HG03175 (cell line): Measurements from ENCODE around the gene SEPTIN12.

ENCODE experiments used
- ATAC-seq: cut with Tn5 transposase; IDR thresholded peaks from one replicate; pipeline ENCODE4 v1.9.1; 2021; ENCODE audit warnings: mild to moderate bottlenecking, moderate library complexity; ENCODE audit not compliant: unreplicated experiment

The SEPTIN12 gene, protein sequence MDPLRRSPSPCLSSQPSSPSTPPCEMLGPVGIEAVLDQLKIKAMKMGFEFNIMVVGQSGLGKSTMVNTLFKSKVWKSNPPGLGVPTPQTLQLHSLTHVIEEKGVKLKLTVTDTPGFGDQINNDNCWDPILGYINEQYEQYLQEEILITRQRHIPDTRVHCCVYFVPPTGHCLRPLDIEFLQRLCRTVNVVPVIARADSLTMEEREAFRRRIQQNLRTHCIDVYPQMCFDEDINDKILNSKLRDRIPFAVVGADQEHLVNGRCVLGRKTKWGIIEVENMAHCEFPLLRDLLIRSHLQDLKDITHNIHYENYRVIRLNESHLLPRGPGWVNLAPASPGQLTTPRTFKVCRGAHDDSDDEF

DNA sequence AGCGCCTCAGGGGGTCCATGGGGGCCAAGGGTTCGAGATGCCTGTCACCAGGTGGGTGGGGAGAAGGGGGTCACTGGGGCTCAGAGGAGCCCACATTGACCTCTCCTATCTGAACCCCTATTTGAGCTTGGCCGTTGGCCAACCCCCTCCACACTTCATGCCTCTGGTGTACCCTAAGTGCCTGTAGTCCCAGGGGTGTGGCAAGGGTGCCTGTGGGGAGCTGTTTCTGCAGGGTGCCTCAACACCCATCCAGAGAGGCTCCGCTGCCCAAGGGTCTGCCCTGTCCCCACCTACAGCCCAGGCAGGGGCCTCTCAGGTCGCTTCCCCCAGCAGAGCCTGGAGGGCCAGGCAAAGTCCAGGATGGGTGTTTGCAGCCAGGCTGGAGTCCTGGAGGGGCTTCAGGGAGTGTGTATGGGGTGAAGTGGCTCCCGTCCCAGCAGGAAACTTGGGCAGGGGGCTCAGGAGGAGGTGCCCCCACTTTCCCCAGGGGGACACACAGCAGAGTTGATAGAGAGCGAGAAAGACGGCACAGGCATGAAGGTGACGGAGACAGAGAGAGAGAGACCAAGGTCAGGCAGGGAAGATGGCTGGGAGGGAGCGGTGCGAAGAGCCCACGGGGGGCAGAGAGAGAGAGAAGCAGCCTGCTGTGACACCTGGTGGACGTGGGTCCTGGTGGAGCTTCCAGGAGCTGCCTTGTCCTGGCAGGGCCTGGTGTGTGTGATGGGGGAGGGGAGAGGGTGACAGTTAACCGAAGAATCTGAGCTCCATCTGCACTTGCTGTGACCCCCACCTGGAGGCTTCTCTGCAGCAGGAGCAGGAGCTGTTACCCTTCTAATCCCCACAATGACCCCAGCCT, at the start of gene SEPTIN12:
Gene SEPTIN12, minus strand, starts transcription at position 719 of the 856 bp plus-strand sequence. Its CDS starts 700 bp downstream, at position 19.
- no peak for ATAC-seq

DNA sequence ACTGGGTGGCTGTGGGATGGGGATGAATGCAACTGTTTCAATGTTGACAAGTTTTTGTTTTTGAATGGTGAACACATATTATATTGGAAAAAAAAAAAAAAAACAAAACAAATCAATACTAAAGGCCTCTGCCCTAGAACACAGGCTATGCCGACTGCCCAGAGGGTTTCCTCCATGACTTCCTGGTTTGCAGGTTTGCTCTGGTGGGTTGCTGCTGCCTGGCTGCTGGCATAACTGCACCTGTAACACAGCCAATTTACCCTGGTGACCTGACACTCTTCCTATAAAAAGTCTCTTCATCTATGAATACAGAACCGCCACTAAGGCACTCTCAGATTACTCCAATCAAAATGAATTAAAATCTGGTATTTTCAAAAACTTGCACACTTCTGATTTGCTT, 48.6 kb upstream of the SEPTIN12 start:
- ATAC-seq, result no peak

DNA sequence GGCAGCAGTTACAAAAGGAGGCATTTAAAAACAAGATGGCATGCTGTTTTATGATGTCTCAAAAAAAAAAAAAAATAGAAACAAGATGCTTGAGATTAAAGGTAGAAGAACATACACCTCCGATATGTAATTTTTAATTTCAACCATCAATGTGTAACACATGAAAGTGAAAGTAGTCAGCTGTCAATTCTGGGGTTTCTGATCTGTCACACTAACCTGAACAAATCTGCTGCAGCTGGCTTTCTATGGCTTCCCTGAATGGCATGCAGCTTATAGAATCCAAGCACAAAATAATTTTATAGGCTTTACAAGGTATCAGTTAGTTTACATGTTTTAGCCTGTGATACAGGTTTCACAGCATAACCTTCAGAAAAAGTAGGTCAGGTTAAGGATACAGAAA, 45.4 kb upstream of the SEPTIN12 start:
- no peak for ATAC-seq

DNA sequence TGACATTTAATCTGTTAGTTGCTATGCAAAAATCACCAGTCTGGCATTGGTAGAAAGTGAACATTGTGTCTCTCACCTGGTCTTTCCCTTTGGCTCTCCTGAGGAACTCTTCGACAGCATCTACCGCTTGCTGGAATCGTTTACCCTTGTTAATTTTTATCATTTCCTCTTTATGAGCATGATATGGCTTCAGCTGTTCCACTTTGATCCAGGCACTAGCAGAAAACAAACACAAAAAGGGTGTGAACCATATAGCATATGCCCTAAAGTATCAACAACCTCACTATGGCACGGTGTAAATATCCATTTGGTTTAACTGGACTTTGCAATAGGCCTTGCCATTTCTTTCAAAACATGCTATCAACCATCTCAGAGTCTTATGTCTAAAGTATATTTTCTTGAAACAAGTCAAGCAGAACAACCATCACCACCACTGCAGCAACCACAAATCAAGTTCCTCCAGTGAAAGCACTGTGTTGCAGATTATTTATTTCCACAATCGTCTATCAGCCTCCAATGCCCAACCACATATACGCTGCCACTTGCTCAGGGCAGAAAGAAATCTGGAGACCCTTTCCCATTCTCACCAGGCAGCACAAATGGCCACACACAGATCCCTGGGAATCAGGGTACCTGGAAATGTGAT, 44.7 kb upstream of the SEPTIN12 start:
- ATAC-seq, result no peak

DNA sequence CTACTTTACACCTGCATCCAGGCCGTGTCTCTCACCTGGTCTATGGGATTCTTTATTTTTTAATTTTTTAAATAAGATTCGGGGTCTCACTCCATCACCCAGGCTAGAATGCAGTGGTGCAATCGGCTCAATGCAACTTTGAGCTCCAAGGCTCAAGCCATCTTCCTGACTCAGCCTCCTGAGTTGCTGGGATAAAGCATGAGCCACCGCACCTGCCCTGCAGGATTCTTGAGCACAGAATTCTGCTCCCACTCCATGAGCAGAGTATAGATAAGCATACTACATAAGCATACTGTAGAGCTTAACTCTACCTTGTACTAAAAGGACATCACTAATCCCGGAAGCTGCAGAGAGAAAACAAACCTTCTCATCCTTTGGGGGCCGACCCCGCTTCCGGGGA, 43.5 kb upstream of the SEPTIN12 start:
- ATAC-seq, result no peak

DNA sequence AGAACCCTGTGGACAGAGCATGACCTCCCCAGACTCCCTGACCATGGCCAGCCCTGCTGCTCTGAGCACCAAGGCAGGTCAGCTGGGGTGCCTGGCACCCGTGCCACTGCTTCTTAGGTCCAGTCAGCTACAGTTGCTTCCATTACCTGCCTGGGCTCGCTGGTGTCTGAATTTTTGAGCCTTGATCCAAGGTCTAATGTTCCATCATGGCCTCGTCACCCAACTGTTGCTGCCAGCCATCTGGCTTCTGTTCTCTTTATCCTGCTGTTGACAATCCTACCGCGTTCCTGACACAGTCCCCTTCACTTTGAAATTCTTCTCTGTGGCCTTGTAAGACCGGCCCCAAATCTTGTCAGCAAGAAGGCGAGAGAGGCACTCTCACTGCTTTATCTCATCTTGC, 42.3 kb upstream of the SEPTIN12 start:
- ATAC-seq, result no peak

DNA sequence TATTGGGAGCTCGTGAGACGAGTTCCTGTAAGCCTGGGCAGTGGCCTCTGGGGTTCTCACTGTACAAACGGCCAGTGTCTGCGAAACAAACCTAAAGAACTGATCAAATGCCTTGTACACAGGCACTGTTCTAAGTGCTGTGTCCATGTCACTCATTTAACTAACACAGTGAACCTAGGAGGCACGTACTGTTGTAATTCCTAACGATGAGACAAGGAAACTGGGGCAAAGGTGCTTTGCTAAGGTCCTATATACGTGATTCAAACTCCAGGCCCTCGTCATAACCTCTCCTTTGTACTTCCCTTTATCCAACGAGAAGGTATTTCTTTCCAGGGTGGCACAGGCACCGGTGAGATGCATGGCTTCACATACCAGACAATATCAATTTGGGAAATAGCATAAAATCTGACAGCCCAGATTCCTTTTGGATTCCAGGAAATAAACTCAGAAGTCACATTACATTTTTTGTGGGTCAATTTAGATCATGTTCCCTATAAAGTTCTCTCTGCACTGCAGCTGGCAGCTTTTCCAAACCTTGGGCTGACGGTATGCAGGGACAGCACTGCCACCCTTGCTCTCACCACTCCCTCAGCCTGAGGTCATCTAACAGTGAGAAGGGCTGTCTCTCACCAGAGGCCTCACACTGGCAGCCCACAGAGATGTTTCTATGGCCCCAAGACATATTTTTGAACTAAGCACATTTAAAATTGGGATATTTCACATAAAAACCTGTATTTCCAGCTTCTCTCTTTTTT, 40.6 kb upstream of the SEPTIN12 start:
- no peak for ATAC-seq

DNA sequence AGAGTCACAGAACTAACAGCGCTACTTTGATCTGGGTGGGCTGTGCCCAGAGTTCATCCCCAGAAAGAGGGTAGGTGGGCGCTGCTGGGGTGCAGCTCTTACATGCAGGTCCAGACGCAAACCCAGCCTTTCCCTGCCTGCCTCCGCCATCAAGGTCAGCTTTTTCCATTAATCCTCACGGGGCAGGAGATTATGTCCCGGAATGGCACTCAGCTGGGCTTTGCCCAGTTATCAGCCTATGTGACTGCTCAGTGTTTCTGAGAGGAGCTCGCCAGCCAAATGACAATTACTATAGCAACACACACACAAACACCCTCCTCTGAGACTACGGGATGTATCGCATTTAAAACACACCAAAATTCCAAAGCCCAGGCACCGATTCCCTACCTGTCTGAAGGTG, 38.8 kb upstream of the SEPTIN12 start:
- ATAC-seq, result no peak

DNA sequence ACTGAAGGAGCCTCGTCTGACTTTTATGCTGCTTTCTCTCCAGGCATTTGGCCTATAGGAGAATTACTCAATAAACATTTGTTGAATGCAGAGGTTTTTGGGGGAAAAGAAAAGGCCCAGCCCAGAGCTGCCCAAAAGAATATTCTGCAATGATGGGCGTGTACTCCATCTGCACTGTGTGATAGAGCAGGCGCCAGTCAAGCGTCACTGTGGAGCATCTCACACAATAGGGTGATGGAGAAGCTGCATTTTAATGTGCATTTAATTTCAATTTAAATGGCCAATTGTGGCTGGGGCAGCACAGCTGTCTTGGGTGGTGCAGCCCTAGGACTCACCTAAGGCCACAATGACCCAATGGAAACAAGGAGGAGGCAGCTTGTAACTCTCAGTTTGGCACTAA, 38.4 kb upstream of the SEPTIN12 start:
- ATAC-seq, result no peak

DNA sequence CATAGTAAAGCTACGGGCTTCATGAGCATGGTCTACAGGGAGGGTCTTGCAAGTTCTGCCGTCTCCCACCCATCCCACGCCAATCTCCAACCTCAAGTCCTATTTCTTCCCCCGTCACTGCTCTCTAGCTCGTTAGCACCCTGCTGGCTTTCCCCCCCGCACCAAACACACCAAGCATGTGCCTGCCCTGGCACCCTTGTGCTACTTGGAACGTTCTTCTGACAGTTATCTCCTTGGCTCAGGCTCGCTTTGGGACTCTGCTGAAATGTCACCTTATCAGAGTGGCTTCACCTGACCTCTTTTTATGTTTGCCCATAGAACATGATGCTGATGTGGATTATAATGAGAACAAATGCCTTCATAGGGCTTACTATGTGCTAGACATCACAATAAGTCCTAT, 37.1 kb upstream of the SEPTIN12 start:
- no peak for ATAC-seq

DNA sequence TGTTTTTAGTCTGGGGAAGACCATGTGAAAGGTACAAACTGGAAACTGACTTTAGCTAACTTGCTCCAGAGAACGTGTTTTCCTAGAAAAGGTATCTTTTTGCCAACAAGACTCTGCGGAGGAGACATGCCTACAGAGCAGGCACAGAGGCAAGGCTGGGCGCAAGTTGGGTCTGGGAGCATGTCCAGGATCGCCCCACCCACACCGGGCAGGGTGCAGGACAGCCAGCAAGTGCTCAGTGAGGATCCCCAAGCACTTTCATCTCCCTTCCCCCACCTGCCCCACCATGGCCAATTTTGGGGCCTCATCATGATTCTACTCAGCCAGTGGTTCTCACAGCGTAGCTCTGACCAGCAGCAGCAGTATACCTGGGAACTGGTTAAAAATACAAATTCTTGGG, 32.5 kb upstream of the SEPTIN12 start:
- ATAC-seq, result no peak

DNA sequence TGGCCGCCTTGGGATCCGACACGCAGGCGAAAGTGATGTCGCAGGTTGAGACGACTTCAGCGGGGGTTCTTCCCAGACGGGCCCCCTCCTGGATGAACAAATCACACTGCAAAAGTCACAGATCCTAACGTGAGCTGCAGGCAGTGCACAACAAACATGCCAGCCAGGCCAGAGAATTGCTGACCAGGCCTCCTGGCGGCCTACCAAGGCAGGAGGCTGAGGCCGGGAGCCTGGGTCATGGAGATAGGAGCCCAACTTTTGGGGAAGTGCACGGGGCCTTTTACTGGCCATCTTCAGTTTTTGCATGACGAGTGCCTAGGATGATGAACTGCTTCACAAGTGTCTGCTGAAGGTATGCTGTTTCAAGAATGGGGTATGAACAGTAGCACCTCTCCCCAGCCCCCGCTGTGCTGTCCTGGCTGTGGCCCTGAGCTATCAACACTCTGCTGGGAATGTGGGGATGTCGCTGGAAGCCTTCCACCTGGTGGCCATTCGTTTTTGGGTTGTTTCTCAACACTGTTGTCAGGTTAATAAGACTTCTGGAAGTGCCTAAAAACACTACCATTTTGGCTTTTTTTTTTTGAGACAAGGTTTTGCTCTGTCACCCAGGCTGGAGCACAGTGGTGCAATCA, 26.5 kb upstream of the SEPTIN12 start:
- no peak for ATAC-seq

DNA sequence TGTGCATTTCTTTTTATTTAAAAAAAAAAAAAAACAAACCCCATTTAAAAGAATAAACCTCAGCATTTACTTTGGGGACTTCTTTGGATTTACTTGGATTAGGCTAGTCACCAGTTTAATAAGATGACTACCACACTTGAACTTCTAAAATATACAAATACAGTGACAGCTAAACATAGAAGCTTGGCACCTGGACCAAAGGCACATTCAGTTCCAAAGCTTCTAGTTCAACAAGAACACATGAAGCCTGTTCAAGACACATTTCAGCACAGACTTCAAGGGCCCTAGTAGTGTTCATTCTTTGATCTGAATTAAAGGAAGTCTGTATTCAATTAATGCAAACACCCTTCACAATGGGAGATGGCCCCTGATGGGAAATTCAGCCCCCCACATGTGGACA, 25.9 kb upstream of the SEPTIN12 start:
- ATAC-seq, result no peak

DNA sequence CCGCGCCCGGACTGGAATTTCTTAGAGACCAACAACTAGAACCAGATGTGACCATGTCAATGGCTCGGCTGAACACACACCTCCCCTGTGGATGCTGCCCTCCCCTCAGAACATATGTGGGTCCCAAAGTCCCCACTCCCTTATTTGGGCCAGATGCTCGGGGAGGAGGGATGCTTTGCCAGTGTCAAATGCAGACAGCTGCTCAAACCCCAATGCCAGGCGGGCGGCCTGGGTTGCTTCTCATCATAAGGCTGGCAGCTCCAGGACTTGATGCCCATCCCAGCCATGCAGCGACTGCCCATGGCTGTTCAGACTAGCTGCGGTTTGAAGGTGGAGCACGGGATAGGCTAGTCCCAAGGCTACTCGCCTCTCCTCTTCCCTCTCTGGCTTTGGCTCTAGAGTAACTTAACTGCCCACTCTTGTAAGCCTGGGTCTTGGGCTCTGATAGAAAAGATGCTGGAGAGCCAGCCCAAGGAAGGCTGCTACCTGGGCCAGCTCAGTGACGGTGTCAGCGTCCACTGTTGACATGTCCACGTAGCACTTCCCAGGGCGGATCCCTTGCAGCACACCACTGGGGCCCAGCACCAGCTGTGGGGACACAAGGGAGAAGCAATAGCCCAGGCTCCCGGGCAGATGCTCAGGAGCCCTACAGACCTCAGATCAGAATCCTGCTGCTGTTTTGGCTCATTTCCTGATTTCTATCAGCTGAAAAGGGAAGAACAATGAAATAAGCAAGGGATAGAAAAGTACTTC, 25.3 kb upstream of the SEPTIN12 start:
- no peak for ATAC-seq

DNA sequence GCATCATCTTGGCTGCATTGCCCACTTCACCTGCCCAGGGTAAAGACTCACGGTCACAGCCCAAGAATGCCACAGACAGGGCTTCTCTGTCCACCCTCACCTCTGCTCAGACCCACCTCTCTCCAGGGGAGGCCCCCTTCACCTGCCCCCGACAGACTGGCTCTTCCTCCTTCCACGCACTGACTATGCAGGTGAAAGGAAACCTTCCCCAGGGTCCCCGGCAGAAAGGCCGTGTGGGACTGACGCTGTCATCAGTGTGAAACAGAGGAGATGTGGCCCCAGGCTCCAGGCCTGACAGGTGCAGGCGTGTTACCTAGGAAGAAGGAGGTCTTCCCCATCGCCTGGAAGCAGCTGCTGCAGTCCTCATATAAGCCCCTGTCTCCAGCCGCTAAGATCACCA, 23.6 kb upstream of the SEPTIN12 start:
- no peak for ATAC-seq

DNA sequence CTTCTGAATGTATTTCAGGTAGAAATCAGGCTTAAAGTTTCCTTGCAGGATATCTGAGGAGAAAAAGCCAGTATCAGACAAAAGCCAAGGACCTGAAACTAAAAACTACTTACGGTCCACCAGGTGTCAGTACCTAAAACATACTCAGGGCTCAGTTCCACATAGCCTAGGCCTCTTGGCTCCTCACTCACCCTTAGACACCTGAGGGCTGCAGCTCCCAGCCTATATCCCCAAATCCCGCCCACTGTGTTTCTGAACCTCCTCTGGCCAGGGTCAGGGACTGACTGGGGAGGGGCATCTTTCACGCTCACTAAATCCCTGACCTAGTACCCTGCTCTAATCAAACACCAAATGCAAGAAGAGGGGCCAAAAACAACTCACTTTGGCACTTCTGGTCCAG, 23.1 kb upstream of the SEPTIN12 start:
- ATAC-seq, result no peak

DNA sequence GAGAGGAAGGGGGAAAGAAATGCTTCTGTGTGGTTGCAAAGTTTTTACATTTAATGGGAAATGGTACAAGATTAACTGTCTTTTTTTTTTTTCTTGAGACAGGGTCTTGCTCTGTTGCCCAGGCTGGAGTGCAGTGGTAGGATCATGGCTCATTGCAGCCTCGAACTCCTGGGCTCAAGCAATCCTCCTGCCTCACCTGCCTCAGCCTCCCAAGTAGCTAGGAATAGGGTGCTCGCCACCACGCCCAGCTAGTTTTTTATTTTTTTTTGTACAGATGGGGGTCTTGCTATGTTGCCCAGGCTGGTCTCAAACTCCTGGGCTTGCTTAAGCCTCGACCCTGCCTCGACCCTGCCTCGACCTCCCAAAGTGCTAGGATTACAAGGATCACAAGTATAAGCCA, 18.1 kb upstream of the SEPTIN12 start:
- no peak for ATAC-seq

DNA sequence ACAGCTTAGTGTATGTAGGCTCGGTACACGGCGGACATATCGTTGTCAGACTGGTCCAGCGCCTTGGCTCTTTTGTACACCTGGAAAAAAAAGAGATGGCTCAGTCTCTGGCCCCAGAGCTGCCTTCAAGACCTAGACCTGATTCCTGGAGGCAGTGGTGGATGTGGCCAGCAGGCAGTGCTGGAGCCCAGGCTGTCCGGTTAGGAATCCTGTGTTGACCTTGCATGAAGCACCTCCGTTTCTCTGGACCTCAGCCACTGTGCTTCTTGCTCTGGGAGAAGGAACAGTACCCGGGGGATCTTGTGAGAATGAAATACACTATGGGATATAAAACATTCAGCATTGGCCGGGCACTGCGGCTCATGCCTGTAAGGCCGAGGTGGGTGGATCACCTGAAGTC, 17.1 kb upstream of the SEPTIN12 start:
- ATAC-seq, result no peak

DNA sequence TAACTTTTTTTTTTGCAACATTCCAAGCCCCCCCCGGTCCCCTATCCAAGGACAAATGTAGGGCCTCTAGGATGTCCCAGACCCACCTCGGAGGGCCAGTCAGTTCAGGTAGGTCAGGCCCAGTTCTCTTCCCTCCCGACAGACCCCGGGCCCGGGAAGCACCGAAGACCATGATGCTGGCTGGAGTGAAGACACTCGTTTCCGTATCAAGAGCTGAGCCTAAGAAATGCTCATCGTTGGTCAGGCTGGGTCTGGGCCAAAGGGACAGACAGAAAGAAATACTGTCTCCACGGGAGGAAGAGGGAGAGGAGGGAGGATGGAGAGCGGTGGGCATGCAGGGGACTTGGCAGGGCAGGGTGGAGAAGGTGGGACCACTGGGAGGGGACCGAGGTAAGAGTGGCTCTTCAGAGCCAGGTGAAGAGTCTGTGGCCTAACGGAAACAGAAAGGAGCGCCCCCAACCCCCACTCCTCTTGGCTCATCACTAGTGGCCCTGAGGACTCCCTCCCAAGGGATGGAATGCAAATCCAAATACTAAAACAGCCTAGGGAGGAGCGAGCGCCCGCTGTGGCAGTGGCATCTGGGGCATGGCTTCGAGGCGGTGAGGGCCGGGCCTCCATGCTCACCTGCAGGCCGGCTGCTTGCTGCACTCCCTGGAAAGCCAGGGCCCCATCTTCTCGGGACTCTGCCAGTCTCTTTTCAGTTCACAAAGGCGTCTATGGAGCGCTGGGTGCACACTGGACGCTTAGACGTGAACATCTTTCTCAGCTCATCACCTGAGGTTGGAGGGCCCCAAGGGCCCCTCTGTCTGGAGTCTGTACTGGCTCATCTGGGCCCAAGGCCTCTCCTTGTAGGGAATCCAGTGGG, 16.0 kb upstream of the SEPTIN12 start:
- ATAC-seq, result no peak
